Fibroblast of skin of right quadriceps (primary cell): ENCODE results near the gene KMT2C.
"Not testable (repeated sequence)": the region's sequence is repeated elsewhere in the genome, so short reads cannot be mapped to it uniquely, and the experiment has no call there.

Source experiments
- DNase-seq: peaks from one replicate; pipeline ENCODE4 v3.0.0-alpha.2; 2013

The KMT2C gene

GRCh38 chr7:152435384-152436110 lies at the start of gene KMT2C:
TSS of gene KMT2C (minus strand) at chr7:152436003. CDS start at chr7:152435786, 217 bp downstream.
- peak; percentile 55 for DNase-seq

- DNase-seq, result no peak
Observed at GRCh38 chr7:152481082-152481481, 45.3 kb upstream of the KMT2C start.

GRCh38 chr7:152480664-152481063 lies 44.9 kb upstream of the KMT2C start:
- DNase-seq, result no peak

- DNase-seq, result no peak
Observed at GRCh38 chr7:152479595-152479994, 43.8 kb upstream of the KMT2C start.

- DNase-seq, result no peak
Observed at GRCh38 chr7:152478140-152478539, 42.3 kb upstream of the KMT2C start.

GRCh38 chr7:152477079-152477478 lies 41.3 kb upstream of the KMT2C start:
- no peak for DNase-seq

- DNase-seq, result no peak
Observed at GRCh38 chr7:152476551-152476950, 40.7 kb upstream of the KMT2C start.

GRCh38 chr7:152471023-152471620 lies 35.3 kb upstream of the KMT2C start:
- not testable (repeated sequence) for DNase-seq

GRCh38 chr7:152470251-152471022 lies 34.6 kb upstream of the KMT2C start:
- not testable (repeated sequence) for DNase-seq

GRCh38 chr7:152469576-152469975 lies 33.8 kb upstream of the KMT2C start:
- not testable (repeated sequence) for DNase-seq

- no peak for DNase-seq
Observed at GRCh38 chr7:152467225-152467624, 31.4 kb upstream of the KMT2C start.

- no peak for DNase-seq
Observed at GRCh38 chr7:152465119-152465387, 29.2 kb upstream of the KMT2C start.

- peak; percentile 78 for DNase-seq
Observed at GRCh38 chr7:152464312-152465118, 28.7 kb upstream of the KMT2C start.

GRCh38 chr7:152463709-152464311 lies 28.0 kb upstream of the KMT2C start:
- DNase-seq, result peak; percentile 99

GRCh38 chr7:152462995-152463708 lies 27.3 kb upstream of the KMT2C start:
- DNase-seq, result peak; percentile 61

- no peak for DNase-seq
Observed at GRCh38 chr7:152459724-152460251, 24.0 kb upstream of the KMT2C start.

- DNase-seq, result no peak
Observed at GRCh38 chr7:152451356-152451755, 15.6 kb upstream of the KMT2C start.

GRCh38 chr7:152445386-152446008 lies 9.7 kb upstream of the KMT2C start:
- not testable (repeated sequence) for DNase-seq

- no peak for DNase-seq
Observed at GRCh38 chr7:152443586-152443985, 7.8 kb upstream of the KMT2C start.

GRCh38 chr7:152442330-152442835 lies 6.6 kb upstream of the KMT2C start:
- no peak for DNase-seq

- DNase-seq, result not testable (repeated sequence)
Observed at GRCh38 chr7:152441810-152442209, 6.0 kb upstream of the KMT2C start.
